Measurements from ENCODE around the gene RAPGEF1. TPM values are rescaled to one million over a fixed set of nuclear protein-coding genes. Genes with fewer than 3 reads are reported as not detected.

Gene RAPGEF1
- total RNA-seq, 1 experiment from 2014 or later, result 25.2 TPM

DNA sequence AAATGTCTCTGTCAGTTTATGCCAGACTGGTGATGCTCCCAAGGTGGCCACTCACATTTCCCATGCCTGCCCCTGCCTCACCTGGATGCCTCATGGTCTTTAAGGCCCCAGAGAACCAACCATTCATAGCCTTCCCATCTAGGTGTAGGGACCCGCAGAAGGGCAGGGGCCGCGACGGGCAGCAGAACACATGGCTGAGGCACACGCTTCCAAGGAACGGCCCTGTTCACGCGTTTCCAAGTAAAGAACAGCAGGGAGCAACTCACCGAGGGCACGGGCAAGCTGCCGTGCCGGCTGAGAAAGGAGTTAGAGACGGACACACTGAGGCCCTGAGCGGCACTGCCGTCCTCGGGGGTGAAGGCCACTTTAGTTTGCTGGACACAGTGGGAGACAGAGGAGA is 121.1 kb downstream of the RAPGEF1 start:
- H2AFZ ChIP-seq (ENCODE audit: low read length), result no peak overlapping the region
- H3K27ac ChIP-seq (ENCODE audit: low read length), result no peak overlapping the region
- DNase-seq, result no peak
- CTCF ChIA-PET, result no interaction called here
- no peak overlapping the region for H3K4me3 ChIP-seq (ENCODE audit: low read length)
- H3K9ac ChIP-seq (ENCODE audit: low read length), result no peak overlapping the region
- H3K4me1 ChIP-seq (ENCODE audit: insufficient read depth, low read length), result no peaks in the 10 kb centered on the region
- H3K36me3 ChIP-seq (ENCODE audit: low read depth, low read length), result no peaks in the 10 kb centered on the region
- H3K79me2 ChIP-seq (ENCODE audit: low read length), result no peaks in the 10 kb centered on the region
- no TSS peak for BruUV-seq (replicated peaks)
- H3F3A ChIP-seq (ENCODE audit: low read length, unreplicated experiment), result no peaks in the 10 kb centered on the region
- H3K9me3 ChIP-seq (ENCODE audit: low read length), result no peaks in the 10 kb centered on the region
- H4K20me1 ChIP-seq (ENCODE audit: low read length), result no peaks in the 10 kb centered on the region
- TF ChIP-seq, protein P1, sequence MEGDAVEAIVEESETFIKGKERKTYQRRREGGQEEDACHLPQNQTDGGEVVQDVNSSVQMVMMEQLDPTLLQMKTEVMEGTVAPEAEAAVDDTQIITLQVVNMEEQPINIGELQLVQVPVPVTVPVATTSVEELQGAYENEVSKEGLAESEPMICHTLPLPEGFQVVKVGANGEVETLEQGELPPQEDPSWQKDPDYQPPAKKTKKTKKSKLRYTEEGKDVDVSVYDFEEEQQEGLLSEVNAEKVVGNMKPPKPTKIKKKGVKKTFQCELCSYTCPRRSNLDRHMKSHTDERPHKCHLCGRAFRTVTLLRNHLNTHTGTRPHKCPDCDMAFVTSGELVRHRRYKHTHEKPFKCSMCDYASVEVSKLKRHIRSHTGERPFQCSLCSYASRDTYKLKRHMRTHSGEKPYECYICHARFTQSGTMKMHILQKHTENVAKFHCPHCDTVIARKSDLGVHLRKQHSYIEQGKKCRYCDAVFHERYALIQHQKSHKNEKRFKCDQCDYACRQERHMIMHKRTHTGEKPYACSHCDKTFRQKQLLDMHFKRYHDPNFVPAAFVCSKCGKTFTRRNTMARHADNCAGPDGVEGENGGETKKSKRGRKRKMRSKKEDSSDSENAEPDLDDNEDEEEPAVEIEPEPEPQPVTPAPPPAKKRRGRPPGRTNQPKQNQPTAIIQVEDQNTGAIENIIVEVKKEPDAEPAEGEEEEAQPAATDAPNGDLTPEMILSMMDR (conservative IDR thresholded peaks at IDR 0.05; ENCODE audit: low read depth, low read length), result no peak
- no peak for TF ChIP-seq EZH2phosphoT487 (IDR thresholded peaks at IDR 0.05; ENCODE audit: borderline replicate concordance, low read length)
- no peak for TF ChIP-seq EZH2 (IDR thresholded peaks at IDR 0.05; ENCODE audit: low read length, unreplicated experiment)
- H3K27me3 ChIP-seq (ENCODE audit: low read length), result no peaks in the 10 kb centered on the region
- H3K4me2 ChIP-seq (ENCODE audit: low read length), result no peak overlapping the region
- ATAC-seq, result no peak
- intact Hi-C loops (cut with micrococcal nuclease), result no loop called here
- H3K9me2 ChIP-seq (replicated peaks; ENCODE audit: low read length), result no peaks in the 10 kb centered on the region
- POLR2A ChIA-PET (ENCODE audit: unreplicated experiment), result no interaction called here

DNA sequence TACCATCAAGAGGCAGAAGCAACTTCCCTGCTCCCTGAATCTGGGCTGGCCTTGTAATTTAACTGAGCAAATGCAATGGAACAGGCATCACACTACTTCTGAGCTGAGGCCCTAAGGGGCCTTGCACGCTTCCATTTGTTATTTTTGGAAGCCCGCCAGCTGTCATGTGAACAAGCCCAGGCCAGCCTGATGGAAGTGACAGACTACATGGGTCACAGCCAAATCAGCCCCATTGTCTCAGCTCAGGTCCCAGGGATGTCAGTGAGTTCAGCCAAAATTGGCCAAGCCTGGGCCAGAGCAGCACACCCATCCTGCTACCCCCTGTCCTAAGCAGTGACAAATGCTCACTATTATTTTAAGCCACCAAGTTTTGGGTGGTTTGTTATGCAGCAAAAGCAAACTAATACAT is 121.8 kb downstream of the RAPGEF1 start:
- DNase-seq (no peak), ATAC-seq (no peak)
- POLR2A ChIA-PET (ENCODE audit: unreplicated experiment), result no interaction called here
- Histone ChIP-seq H4K20me1 (ENCODE audit: low read length) (no peaks in the 10 kb centered on the region), H2AFZ (ENCODE audit: low read length) (no peak overlapping the region), H3K36me3 (ENCODE audit: low read depth, low read length) (no peaks in the 10 kb centered on the region), H3K9ac (ENCODE audit: low read length) (no peak overlapping the region), H3K27ac (ENCODE audit: low read length) (no peak overlapping the region), H3K27me3 (ENCODE audit: low read length) (no peaks in the 10 kb centered on the region), H3K4me3 (ENCODE audit: low read length) (no peak overlapping the region), H3K9me2 (replicated peaks; ENCODE audit: low read length) (no peaks in the 10 kb centered on the region), H3K79me2 (ENCODE audit: low read length) (no peaks in the 10 kb centered on the region), H3K9me3 (ENCODE audit: low read length) (no peaks in the 10 kb centered on the region), H3K4me1 (ENCODE audit: insufficient read depth, low read length) (no peaks in the 10 kb centered on the region), H3F3A (ENCODE audit: low read length, unreplicated experiment) (no peaks in the 10 kb centered on the region), H3K4me2 (ENCODE audit: low read length) (no peak overlapping the region)
- TF ChIP-seq EZH2 (IDR thresholded peaks at IDR 0.05; ENCODE audit: low read length, unreplicated experiment) (no peak), EZH2phosphoT487 (IDR thresholded peaks at IDR 0.05; ENCODE audit: borderline replicate concordance, low read length) (no peak)
- TF ChIP-seq, protein P1 (conservative IDR thresholded peaks at IDR 0.05; ENCODE audit: low read depth, low read length), result no peak
- intact Hi-C loops (cut with micrococcal nuclease), result no loop called here
- CTCF ChIA-PET, result no interaction called here
- BruUV-seq (replicated peaks), result no TSS peak

DNA sequence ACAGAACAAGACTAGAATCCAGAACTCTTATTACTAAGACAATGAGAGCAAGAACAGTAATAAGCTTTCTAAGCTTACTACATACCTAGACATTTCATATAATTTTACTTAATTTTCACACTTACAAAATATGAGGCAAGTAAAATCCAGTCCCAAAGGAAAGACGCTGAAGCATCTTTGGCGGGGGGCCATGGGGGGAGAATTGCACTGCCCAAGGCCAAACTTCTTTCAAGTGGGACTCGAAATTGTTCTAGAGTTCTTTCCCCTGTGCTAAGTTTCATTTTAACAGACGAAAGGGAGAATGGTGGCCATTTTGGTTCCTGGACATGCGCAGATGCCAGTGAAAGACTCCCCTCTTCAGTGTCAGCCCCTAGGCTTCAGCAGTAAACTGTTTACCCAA is 122.3 kb downstream of the RAPGEF1 start:
- TF ChIP-seq EZH2 (IDR thresholded peaks at IDR 0.05; ENCODE audit: low read length, unreplicated experiment), result no peak
- TF ChIP-seq, protein P1 (conservative IDR thresholded peaks at IDR 0.05; ENCODE audit: low read depth, low read length), result no peak
- no peaks in the 10 kb centered on the region for H3K36me3 ChIP-seq (ENCODE audit: low read depth, low read length)
- no peaks in the 10 kb centered on the region for H4K20me1 ChIP-seq (ENCODE audit: low read length)
- DNase-seq, result no peak
- H3K9me2 ChIP-seq (replicated peaks; ENCODE audit: low read length), result no peaks in the 10 kb centered on the region
- no peak overlapping the region for H3K9ac ChIP-seq (ENCODE audit: low read length)
- H3K79me2 ChIP-seq (ENCODE audit: low read length), result no peaks in the 10 kb centered on the region
- no peaks in the 10 kb centered on the region for H3F3A ChIP-seq (ENCODE audit: low read length, unreplicated experiment)
- CTCF ChIA-PET, result no interaction called here
- no peak overlapping the region for H3K4me2 ChIP-seq (ENCODE audit: low read length)
- H3K9me3 ChIP-seq (ENCODE audit: low read length), result no peaks in the 10 kb centered on the region
- POLR2A ChIA-PET (ENCODE audit: unreplicated experiment), result no interaction called here
- no peak overlapping the region for H3K27ac ChIP-seq (ENCODE audit: low read length)
- no peak overlapping the region for H2AFZ ChIP-seq (ENCODE audit: low read length)
- intact Hi-C loops (cut with micrococcal nuclease), result no loop called here
- no peak for ATAC-seq
- H3K4me3 ChIP-seq (ENCODE audit: low read length), result no peak overlapping the region
- BruUV-seq (replicated peaks), result no TSS peak
- no peaks in the 10 kb centered on the region for H3K4me1 ChIP-seq (ENCODE audit: insufficient read depth, low read length)
- H3K27me3 ChIP-seq (ENCODE audit: low read length), result no peaks in the 10 kb centered on the region

Data from PC-3 (cell line).